ENCODE results near the gene CDK18. TPM values are rescaled to one million over a fixed set of nuclear protein-coding genes. Genes with fewer than 3 reads are reported as not detected.

The CDK18 gene
- total RNA-seq, 4 donors from 2014 or later = 4.1 to 28.2 (median 8.5) TPM

DNA sequence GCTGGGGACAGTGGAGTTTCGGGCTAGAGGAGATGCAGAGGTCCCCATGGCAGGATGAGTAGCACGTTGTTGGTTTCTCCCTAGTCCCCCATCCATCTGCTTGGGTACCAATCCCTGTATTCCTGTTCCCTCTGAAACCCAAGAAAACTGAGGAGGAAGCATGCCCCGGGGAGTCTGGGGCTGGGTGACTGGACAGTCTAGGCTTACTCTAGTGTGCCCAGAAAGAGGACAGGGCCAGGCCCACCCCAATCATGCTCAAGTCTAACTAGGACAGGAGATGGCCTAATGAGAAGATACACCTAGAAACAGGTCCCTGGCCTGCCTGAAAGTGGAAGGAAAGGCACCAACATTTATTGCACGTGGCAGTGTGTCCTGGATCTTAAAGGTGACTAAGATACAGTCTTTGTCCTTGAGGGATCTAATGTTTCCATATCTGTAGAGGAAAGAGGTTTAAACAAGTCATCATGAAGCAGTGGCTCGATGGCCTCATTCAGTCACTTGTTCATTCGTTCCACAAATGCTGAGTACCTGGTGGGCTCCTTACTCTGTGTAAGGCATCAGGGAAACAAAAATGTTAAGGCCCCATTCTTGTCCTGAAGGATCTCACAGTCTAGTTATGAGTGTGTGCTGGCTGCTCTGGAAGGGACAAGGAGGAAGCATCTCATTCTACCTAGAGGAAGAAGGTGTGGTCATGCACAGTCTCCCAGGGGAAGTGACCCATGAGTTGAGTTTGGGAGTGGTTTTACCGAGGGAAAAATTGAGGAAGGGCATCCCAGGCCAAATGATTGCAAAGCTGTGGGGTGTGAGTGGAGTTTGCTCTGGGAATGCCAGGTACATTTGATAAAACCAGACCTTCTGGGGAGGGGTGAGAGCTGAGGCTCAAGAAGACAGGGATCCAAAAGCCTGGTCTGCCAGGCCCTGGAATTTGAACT, 10.0 kb downstream of the CDK18 start:
- intact Hi-C loops (cut with DNase I; ENCODE audit: low total_unique reads) = no loop called here
- no peak for DNase-seq
- H3K36me3 ChIP-seq = no peaks in the 10 kb centered on the region
- H3K4me1 ChIP-seq = peaks cover 0 to 18% of the 10 kb centered on the region in 2 donors
- H3K9me3 ChIP-seq = no peaks in the 10 kb centered on the region
- TF ChIP-seq, protein P1, sequence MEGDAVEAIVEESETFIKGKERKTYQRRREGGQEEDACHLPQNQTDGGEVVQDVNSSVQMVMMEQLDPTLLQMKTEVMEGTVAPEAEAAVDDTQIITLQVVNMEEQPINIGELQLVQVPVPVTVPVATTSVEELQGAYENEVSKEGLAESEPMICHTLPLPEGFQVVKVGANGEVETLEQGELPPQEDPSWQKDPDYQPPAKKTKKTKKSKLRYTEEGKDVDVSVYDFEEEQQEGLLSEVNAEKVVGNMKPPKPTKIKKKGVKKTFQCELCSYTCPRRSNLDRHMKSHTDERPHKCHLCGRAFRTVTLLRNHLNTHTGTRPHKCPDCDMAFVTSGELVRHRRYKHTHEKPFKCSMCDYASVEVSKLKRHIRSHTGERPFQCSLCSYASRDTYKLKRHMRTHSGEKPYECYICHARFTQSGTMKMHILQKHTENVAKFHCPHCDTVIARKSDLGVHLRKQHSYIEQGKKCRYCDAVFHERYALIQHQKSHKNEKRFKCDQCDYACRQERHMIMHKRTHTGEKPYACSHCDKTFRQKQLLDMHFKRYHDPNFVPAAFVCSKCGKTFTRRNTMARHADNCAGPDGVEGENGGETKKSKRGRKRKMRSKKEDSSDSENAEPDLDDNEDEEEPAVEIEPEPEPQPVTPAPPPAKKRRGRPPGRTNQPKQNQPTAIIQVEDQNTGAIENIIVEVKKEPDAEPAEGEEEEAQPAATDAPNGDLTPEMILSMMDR (IDR thresholded peaks at IDR 0.05) = no peak
- no peak for TF ChIP-seq POLR2A (IDR thresholded peaks at IDR 0.05)
- H3K4me3 ChIP-seq = no peak overlapping the region
- H3K27me3 ChIP-seq = no peaks in the 10 kb centered on the region
- peak overlapping the region; percentile 0 to 26 for H3K27ac ChIP-seq

DNA sequence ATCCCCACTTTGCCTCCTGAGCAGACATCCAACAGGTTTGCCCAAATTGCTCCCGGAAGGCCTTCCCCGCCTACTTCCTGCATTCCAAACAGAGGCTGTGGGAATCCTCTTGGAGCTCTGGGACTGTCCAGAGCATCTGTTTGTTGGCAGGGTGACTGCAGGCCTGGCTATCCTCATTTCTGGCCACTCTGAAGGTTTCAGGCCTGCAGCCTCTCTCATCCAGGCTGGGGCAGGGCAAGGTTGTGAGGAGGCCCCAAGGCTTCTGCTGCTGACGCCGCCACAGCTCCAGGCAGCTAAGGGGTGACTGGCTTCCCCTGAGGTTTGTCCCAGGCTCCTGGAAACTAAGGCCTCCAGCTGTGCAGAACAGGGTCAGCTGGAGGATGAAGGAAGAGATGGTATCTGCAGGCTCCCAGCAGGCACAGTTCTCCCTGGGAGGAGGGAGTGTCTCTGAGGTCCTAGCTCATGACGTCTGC, 11.3 kb downstream of the CDK18 start:
- peak; percentile 52 to 76 for DNase-seq
- no peak overlapping the region for H3K4me3 ChIP-seq
- H3K27ac ChIP-seq = peak overlapping the region; percentile 59 to 62
- peaks cover 4 to 26% of the 10 kb centered on the region in 2 donors for H3K4me1 ChIP-seq
- TF ChIP-seq, protein P1 (IDR thresholded peaks at IDR 0.05) = no peak
- TF ChIP-seq POLR2A (IDR thresholded peaks at IDR 0.05) = no peak
- no peaks in the 10 kb centered on the region for H3K27me3 ChIP-seq
- no peaks in the 10 kb centered on the region for H3K36me3 ChIP-seq
- intact Hi-C loops (cut with DNase I; ENCODE audit: low total_unique reads) = no loop called here
- H3K9me3 ChIP-seq = no peaks in the 10 kb centered on the region

- intact Hi-C loops (cut with DNase I; ENCODE audit: low total_unique reads) = no loop called here
- no peaks in the 10 kb centered on the region for H3K36me3 ChIP-seq
- H3K4me3 ChIP-seq = no peak overlapping the region
- peak overlapping the region; percentile 59 to 62 for H3K27ac ChIP-seq
- TF ChIP-seq, protein P1 (IDR thresholded peaks at IDR 0.05) = no peak
- TF ChIP-seq POLR2A (IDR thresholded peaks at IDR 0.05) = no peak
- peaks cover 4 to 26% of the 10 kb centered on the region in 2 donors for H3K4me1 ChIP-seq
- DNase-seq = no peak
- no peaks in the 10 kb centered on the region for H3K9me3 ChIP-seq
- no peaks in the 10 kb centered on the region for H3K27me3 ChIP-seq
These were observed 11.9 kb downstream of the CDK18 start for GRCh38 chr1:205516362-205516761.

DNA sequence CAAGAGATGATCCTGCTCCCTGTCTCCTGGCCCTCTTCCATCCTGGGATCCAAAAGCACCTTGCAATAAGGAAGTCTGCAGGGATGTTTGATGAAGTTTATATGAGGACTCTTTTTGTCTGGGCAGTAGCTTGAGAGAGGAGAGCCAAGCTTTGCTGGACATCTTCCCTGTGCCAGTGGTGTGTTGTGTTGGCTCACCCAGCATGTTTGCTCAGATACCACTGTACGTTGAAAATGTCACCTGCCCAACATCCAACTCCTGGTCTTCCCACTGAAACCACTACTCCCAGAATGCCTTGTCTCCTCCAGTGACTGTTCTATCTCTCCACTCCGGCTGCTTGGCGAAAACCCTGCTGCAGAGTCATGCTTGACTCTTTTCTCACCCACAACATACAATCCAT, 12.8 kb downstream of the CDK18 start:
- Histone ChIP-seq H3K27me3 (no peaks in the 10 kb centered on the region), H3K4me3 (no peak overlapping the region), H3K36me3 (no peaks in the 10 kb centered on the region), H3K27ac (peak overlapping the region in 1 of 2 donors; percentile 59), H3K9me3 (no peaks in the 10 kb centered on the region), H3K4me1 (peaks cover 4 to 32% of the 10 kb centered on the region in 2 donors)
- no peak for TF ChIP-seq POLR2A (IDR thresholded peaks at IDR 0.05)
- TF ChIP-seq, protein P1 (IDR thresholded peaks at IDR 0.05) = no peak
- intact Hi-C loops (cut with DNase I; ENCODE audit: low total_unique reads) = no loop called here
- DNase-seq = no peak

- intact Hi-C loops (cut with DNase I; ENCODE audit: low total_unique reads) = no loop called here
- peaks cover 4 to 36% of the 10 kb centered on the region in 2 donors for H3K4me1 ChIP-seq
- no peaks in the 10 kb centered on the region for H3K9me3 ChIP-seq
- H3K27ac ChIP-seq = no peak overlapping the region
- no peaks in the 10 kb centered on the region for H3K36me3 ChIP-seq
- no peak overlapping the region for H3K4me3 ChIP-seq
- TF ChIP-seq, protein P1 (IDR thresholded peaks at IDR 0.05) = no peak
- no peak for TF ChIP-seq POLR2A (IDR thresholded peaks at IDR 0.05)
- no peak for DNase-seq
- H3K27me3 ChIP-seq = no peaks in the 10 kb centered on the region
These were observed 13.3 kb downstream of the CDK18 start for GRCh38 chr1:205517763-205518162.

Measured in uterus (tissue), 4 donors.